ENCODE data around the gene GLUL.

The GLUL gene

DNA sequence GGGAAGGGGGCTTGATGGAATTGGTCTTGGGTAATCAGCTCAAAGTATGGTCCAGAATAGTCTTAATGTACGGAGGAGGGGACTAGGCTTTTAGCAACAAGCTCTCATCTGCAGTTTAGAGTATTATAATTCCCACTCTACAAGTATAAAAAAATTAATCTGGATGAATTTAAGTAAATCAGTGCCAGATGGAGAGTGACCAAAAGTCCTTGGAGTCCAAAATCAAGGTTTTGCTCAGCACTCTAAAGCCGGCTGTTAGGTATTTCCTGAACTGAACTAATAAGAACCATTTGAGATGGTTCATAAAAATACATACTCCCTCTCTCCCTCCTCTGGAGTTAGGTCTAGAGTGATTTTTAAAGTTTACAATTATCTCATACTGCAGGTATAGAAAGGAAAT, 23.7 kb downstream of the GLUL start:
- H3K27me3 Mint-ChIP-seq (ENCODE audit: low read depth), result peaks cover 23% of the 10 kb centered on the region
- no peak for DNase-seq (ENCODE audit: low spot score)
- H3K9me3 Mint-ChIP-seq, result no peaks in the 10 kb centered on the region
- no peaks in the 10 kb centered on the region for H3K36me3 Mint-ChIP-seq (ENCODE audit: low read depth)
- no peak overlapping the region for H3K27ac Mint-ChIP-seq
- no peak overlapping the region for H3K4me3 Mint-ChIP-seq
- H3K4me1 Mint-ChIP-seq (ENCODE audit: low read depth), result no peaks in the 10 kb centered on the region

- H3K9me3 Mint-ChIP-seq, result no peaks in the 10 kb centered on the region
- no peak for DNase-seq (ENCODE audit: low spot score)
- no peaks in the 10 kb centered on the region for H3K4me1 Mint-ChIP-seq (ENCODE audit: low read depth)
- peaks cover 21% of the 10 kb centered on the region for H3K27me3 Mint-ChIP-seq (ENCODE audit: low read depth)
- no peaks in the 10 kb centered on the region for H3K36me3 Mint-ChIP-seq (ENCODE audit: low read depth)
- H3K27ac Mint-ChIP-seq, result no peak overlapping the region
- no peak overlapping the region for H3K4me3 Mint-ChIP-seq
Observed at GRCh38 chr1:182366596-182366995, 25.0 kb downstream of the GLUL start.

DNA sequence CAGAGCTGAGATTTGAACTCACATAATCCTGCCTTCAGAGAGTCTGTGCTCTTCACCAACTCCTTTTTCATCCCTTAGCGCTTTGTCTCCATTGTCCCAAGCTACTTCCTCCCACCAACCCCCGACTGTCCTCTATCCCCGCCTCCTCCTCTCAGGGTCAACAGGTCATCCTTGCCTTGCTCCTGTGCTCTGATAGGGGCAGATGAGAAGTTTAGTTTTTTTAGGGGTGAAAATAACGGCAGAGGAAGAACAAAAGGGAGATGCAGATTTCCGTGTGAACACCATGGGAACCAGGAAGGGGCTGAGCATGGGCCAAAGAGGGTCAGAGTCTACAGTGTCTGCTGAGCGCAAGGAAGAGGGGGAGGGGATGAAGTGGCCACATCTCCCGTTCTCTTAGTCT, 31.9 kb downstream of the GLUL start:
- no peaks in the 10 kb centered on the region for H3K9me3 Mint-ChIP-seq
- H3K4me3 Mint-ChIP-seq, result no peak overlapping the region
- H3K4me1 Mint-ChIP-seq (ENCODE audit: low read depth), result no peaks in the 10 kb centered on the region
- no peak for DNase-seq (ENCODE audit: low spot score)
- no peaks in the 10 kb centered on the region for H3K36me3 Mint-ChIP-seq (ENCODE audit: low read depth)
- H3K27ac Mint-ChIP-seq, result no peak overlapping the region
- peaks cover 24% of the 10 kb centered on the region for H3K27me3 Mint-ChIP-seq (ENCODE audit: low read depth)

- DNase-seq (ENCODE audit: low spot score), result no peak
- H3K27ac Mint-ChIP-seq, result no peak overlapping the region
- H3K9me3 Mint-ChIP-seq, result no peaks in the 10 kb centered on the region
- H3K36me3 Mint-ChIP-seq (ENCODE audit: low read depth), result no peaks in the 10 kb centered on the region
- no peaks in the 10 kb centered on the region for H3K4me1 Mint-ChIP-seq (ENCODE audit: low read depth)
- no peak overlapping the region for H3K4me3 Mint-ChIP-seq
- H3K27me3 Mint-ChIP-seq (ENCODE audit: low read depth), result peaks cover 18% of the 10 kb centered on the region
Observed at GRCh38 chr1:182357913-182358312, 33.7 kb downstream of the GLUL start.

GRCh38 chr1:182357171-182357570, 34.4 kb downstream of the GLUL start:
- Mint-ChIP-seq H3K27me3 (ENCODE audit: low read depth) (peaks cover 18% of the 10 kb centered on the region), H3K4me1 (ENCODE audit: low read depth) (no peaks in the 10 kb centered on the region), H3K27ac (no peak overlapping the region), H3K36me3 (ENCODE audit: low read depth) (no peaks in the 10 kb centered on the region), H3K9me3 (no peaks in the 10 kb centered on the region), H3K4me3 (no peak overlapping the region)
- no peak for DNase-seq (ENCODE audit: low spot score)

- Mint-ChIP-seq H3K27ac (no peak overlapping the region), H3K4me1 (ENCODE audit: low read depth) (no peaks in the 10 kb centered on the region), H3K4me3 (no peak overlapping the region), H3K36me3 (ENCODE audit: low read depth) (no peaks in the 10 kb centered on the region), H3K27me3 (ENCODE audit: low read depth) (peaks cover 19% of the 10 kb centered on the region), H3K9me3 (no peaks in the 10 kb centered on the region)
- DNase-seq (ENCODE audit: low spot score), result no peak
Observed at GRCh38 chr1:182355723-182356098, 35.9 kb downstream of the GLUL start.

GRCh38 chr1:182351790-182352364, 39.7 kb downstream of the GLUL start:
- H3K4me1 Mint-ChIP-seq (ENCODE audit: low read depth), result no peaks in the 10 kb centered on the region
- H3K36me3 Mint-ChIP-seq (ENCODE audit: low read depth), result no peaks in the 10 kb centered on the region
- H3K27me3 Mint-ChIP-seq (ENCODE audit: low read depth), result peaks cover 14% of the 10 kb centered on the region
- no peaks in the 10 kb centered on the region for H3K9me3 Mint-ChIP-seq
- no peak overlapping the region for H3K27ac Mint-ChIP-seq
- DNase-seq (ENCODE audit: low spot score), result no peak
- H3K4me3 Mint-ChIP-seq, result no peak overlapping the region

DNA sequence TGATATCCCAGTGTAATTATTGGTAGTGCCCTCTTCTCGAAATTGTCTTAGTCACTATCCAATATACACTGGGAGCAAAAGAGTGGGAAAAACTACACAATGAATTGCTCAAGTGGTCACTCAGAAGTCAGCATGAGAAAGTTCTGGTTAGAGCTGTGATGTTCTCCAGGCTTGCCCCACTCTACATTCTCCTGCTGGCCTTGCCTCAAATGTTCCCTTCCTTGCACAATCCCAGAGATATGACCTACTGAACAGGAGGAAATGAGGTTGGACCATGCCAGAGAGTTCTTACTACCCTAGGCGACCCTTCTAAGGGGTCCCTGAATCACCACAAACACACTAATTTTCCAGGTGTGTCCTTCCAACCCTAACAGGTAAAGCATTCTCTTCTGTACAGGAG, 40.8 kb downstream of the GLUL start:
- H3K4me1 Mint-ChIP-seq (ENCODE audit: low read depth), result no peaks in the 10 kb centered on the region
- H3K4me3 Mint-ChIP-seq, result no peak overlapping the region
- no peaks in the 10 kb centered on the region for H3K36me3 Mint-ChIP-seq (ENCODE audit: low read depth)
- H3K27ac Mint-ChIP-seq, result no peak overlapping the region
- H3K9me3 Mint-ChIP-seq, result no peaks in the 10 kb centered on the region
- H3K27me3 Mint-ChIP-seq (ENCODE audit: low read depth), result peaks cover 13% of the 10 kb centered on the region
- no peak for DNase-seq (ENCODE audit: low spot score)

- Mint-ChIP-seq H3K27me3 (ENCODE audit: low read depth) (peaks cover 8% of the 10 kb centered on the region), H3K9me3 (no peaks in the 10 kb centered on the region), H3K4me3 (no peak overlapping the region), H3K36me3 (ENCODE audit: low read depth) (no peaks in the 10 kb centered on the region), H3K4me1 (ENCODE audit: low read depth) (no peaks in the 10 kb centered on the region), H3K27ac (no peak overlapping the region)
- DNase-seq (ENCODE audit: low spot score), result no peak
Observed at GRCh38 chr1:182348961-182349747, 42.4 kb downstream of the GLUL start.

GRCh38 chr1:182347019-182347418, 44.6 kb downstream of the GLUL start:
- H3K4me1 Mint-ChIP-seq (ENCODE audit: low read depth), result no peaks in the 10 kb centered on the region
- H3K4me3 Mint-ChIP-seq, result no peak overlapping the region
- H3K9me3 Mint-ChIP-seq, result no peaks in the 10 kb centered on the region
- peaks cover 8% of the 10 kb centered on the region for H3K27me3 Mint-ChIP-seq (ENCODE audit: low read depth)
- H3K27ac Mint-ChIP-seq, result no peak overlapping the region
- H3K36me3 Mint-ChIP-seq (ENCODE audit: low read depth), result no peaks in the 10 kb centered on the region
- no peak for DNase-seq (ENCODE audit: low spot score)

GRCh38 chr1:182340233-182341058, 51.1 kb downstream of the GLUL start:
- no peaks in the 10 kb centered on the region for H3K36me3 Mint-ChIP-seq (ENCODE audit: low read depth)

DNA sequence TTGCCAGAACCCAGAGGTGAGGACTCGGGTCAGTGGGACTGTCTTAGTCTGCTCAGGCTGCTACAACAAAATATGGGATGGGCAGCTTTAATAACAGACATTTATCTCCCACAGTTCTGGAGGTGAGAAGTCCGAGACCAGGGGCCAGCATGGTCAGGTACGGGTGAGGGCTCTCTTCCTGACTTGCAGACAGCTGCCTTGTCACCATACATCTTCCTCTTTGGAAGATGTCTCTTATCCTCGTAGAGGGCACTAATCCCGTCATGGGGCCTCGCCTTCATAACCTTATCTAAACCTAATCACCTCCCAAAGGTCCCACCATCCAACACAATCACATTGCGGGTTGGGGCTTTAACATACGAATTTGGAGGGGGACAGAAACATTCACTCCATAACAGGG, 51.9 kb downstream of the GLUL start:
- peaks cover 8% of the 10 kb centered on the region for H3K27me3 Mint-ChIP-seq (ENCODE audit: low read depth)
- H3K9me3 Mint-ChIP-seq, result no peaks in the 10 kb centered on the region
- H3K36me3 Mint-ChIP-seq (ENCODE audit: low read depth), result no peaks in the 10 kb centered on the region
- no peak for DNase-seq (ENCODE audit: low spot score)
- H3K4me1 Mint-ChIP-seq (ENCODE audit: low read depth), result peaks cover 1% of the 10 kb centered on the region
- H3K4me3 Mint-ChIP-seq, result no peak overlapping the region
- no peak overlapping the region for H3K27ac Mint-ChIP-seq

More at GRCh38 chr1:182340233-182341058, 51.1 kb downstream of the GLUL start:
- Mint-ChIP-seq H3K4me1 (ENCODE audit: low read depth) (no peaks in the 10 kb centered on the region), H3K27me3 (ENCODE audit: low read depth) (peaks cover 6% of the 10 kb centered on the region), H3K27ac (no peak overlapping the region), H3K4me3 (no peak overlapping the region), H3K9me3 (no peaks in the 10 kb centered on the region)
- DNase-seq (ENCODE audit: low spot score), result no peak

- H3K27me3 Mint-ChIP-seq (ENCODE audit: low read depth), result peaks cover 8% of the 10 kb centered on the region
- H3K4me1 Mint-ChIP-seq (ENCODE audit: low read depth), result peaks cover 1% of the 10 kb centered on the region
- DNase-seq (ENCODE audit: low spot score), result no peak
- H3K9me3 Mint-ChIP-seq, result no peaks in the 10 kb centered on the region
- no peaks in the 10 kb centered on the region for H3K36me3 Mint-ChIP-seq (ENCODE audit: low read depth)
- H3K27ac Mint-ChIP-seq, result no peak overlapping the region
- no peak overlapping the region for H3K4me3 Mint-ChIP-seq
Observed at GRCh38 chr1:182338806-182339370, 52.7 kb downstream of the GLUL start.

All from T-helper 2 cell treated with Interferon-gamma antibody and Interleukin-4, amounts not matched to agents 5 μg/mL and 100 μg/mL, for 36 hours (primary cell).